Vagina (tissue), 2 donors: ENCODE measurements around the gene TPRN.

Experiments
- CTCF ChIP-seq, 3 experiments: fragments of 450-650 bp in 2 of 3; fragments of 200-600 bp in 1 of 3; sonication (generic) in 1 of 3; IDR thresholded peaks; one replicate each; pipeline ENCODE4 v1.5.1; 2017 to 2019; ENCODE audit warnings: antibody characterized with exemption in 3 of 3, mild to moderate bottlenecking in 2 of 3, moderate library complexity in 2 of 3
- POLR2A ChIP-seq, 2 donors: fragments of 450-650 bp; IDR thresholded peaks; one replicate each; pipeline ENCODE4 v1.6.1; 2017; ENCODE audit warnings: antibody characterized with exemption in 2 of 2, mild to moderate bottlenecking in 2 of 2, moderate library complexity in 2 of 2
- POLR2AphosphoS5 ChIP-seq, 2 donors: sonication (generic); formaldehyde crosslinking; IDR thresholded peaks; one replicate each; pipeline ENCODE4 v1.9.0; 2017; ENCODE audit warnings: antibody characterized with exemption in 2 of 2, mild to moderate bottlenecking in 2 of 2, low read depth in 1 of 2; ENCODE audit not compliant: insufficient read depth in 1 of 2

GRCh38 chr9:137147091-137147792 lies 53.3 kb downstream of the TPRN start:
- TF ChIP-seq CTCF (IDR thresholded peaks at IDR 0.05) (no peak), POLR2AphosphoS5 (IDR thresholded peaks at IDR 0.05; ENCODE audit: insufficient read depth in 1 of 2, low read depth in 1 of 2) (no peak), POLR2A (IDR thresholded peaks at IDR 0.05) (no peak)
